H9 (cell line): ENCODE data around the gene RLN1. TPM values are rescaled to one million over a fixed set of nuclear protein-coding genes. Genes with fewer than 3 reads are reported as not detected.

Source experiments
- DNase-seq: peaks from one replicate; pipeline ENCODE4 v3.0.0-alpha.2; 2017
- H2AFZ ChIP-seq: one replicate; pipeline ENCODE4 v1.6.1; 2013; ENCODE audit warnings: mild to moderate bottlenecking, low read length, control low read depth, moderate library complexity
- H2AK5ac ChIP-seq: 2 replicates; pipeline ENCODE4 v1.6.1; 2013; ENCODE audit warnings: low read length, control low read depth, mixed read lengths; ENCODE audit not compliant: insufficient read length
- H2BK120ac ChIP-seq: one replicate; pipeline ENCODE4 v1.6.1; 2013; ENCODE audit warnings: low read depth, mild to moderate bottlenecking, low read length, control low read depth, inconsistent platforms; ENCODE audit not compliant: poor library complexity, severe bottlenecking
- H2BK12ac ChIP-seq: 2 replicates; pipeline ENCODE4 v1.6.1; 2013; ENCODE audit warnings: low read length, control low read depth, mixed read lengths, low read depth; ENCODE audit not compliant: insufficient read length
- H2BK15ac ChIP-seq: 2 replicates; pipeline ENCODE4 v1.6.1; 2013; ENCODE audit warnings: low read depth, low read length, control low read depth
- H2BK20ac ChIP-seq: one replicate; pipeline ENCODE4 v1.6.1; 2013; ENCODE audit warnings: low read depth, mild to moderate bottlenecking, low read length, control low read depth, inconsistent platforms; ENCODE audit not compliant: poor library complexity, severe bottlenecking
- H2BK5ac ChIP-seq: 2 replicates; pipeline ENCODE4 v1.6.1; 2013; ENCODE audit warnings: low read length, control low read depth, mixed read lengths; ENCODE audit not compliant: insufficient read length
- H3K14ac ChIP-seq: 2 replicates; pipeline ENCODE4 v1.6.1; 2013; ENCODE audit warnings: low read length, control low read depth; ENCODE audit not compliant: insufficient read depth
- H3K18ac ChIP-seq: 2 replicates; pipeline ENCODE4 v1.6.1; 2013; ENCODE audit warnings: low read depth, mild to moderate bottlenecking, mixed read lengths, low read length, control low read depth; ENCODE audit not compliant: insufficient read length
- H3K23ac ChIP-seq: 2 replicates; pipeline ENCODE4 v1.6.1; 2013; ENCODE audit warnings: low read length, control low read depth, mixed read lengths, low read depth; ENCODE audit not compliant: insufficient read length
- H3K23me2 ChIP-seq: 2 replicates; pipeline ENCODE4 v1.6.1; 2013; ENCODE audit warnings: low read depth, mild to moderate bottlenecking, mixed read lengths, low read length, control low read depth; ENCODE audit not compliant: insufficient read length, poor library complexity, severe bottlenecking
- H3K27ac ChIP-seq: 2 replicates; pipeline ENCODE4 v1.5.1; 2013; ENCODE audit warnings: low read length, control low read depth, mixed read lengths, low read depth; ENCODE audit not compliant: insufficient read length
- H3K27me3 ChIP-seq: 2 replicates; pipeline ENCODE4 v1.6.1; 2013; ENCODE audit warnings: low read length, control low read depth, inconsistent platforms; ENCODE audit not compliant: insufficient read depth
- H3K4ac ChIP-seq: 2 replicates; pipeline ENCODE4 v1.6.1; 2013; ENCODE audit warnings: low read depth, mild to moderate bottlenecking, control low read depth, inconsistent platforms, low read length, moderate library complexity
- H3K4me1 ChIP-seq: 2 replicates; pipeline ENCODE4 v1.6.1; 2013; ENCODE audit warnings: low read length, control low read depth, inconsistent platforms; ENCODE audit not compliant: insufficient read depth
- H3K4me2 ChIP-seq: 2 replicates; pipeline ENCODE4 v1.6.1; 2013; ENCODE audit warnings: low read length, control low read depth, mixed read lengths; ENCODE audit not compliant: insufficient read length, insufficient read depth
- H3K56ac ChIP-seq: 2 replicates; pipeline ENCODE4 v1.6.1; 2013; ENCODE audit warnings: low read depth, mild to moderate bottlenecking, mixed read lengths, low read length, control low read depth; ENCODE audit not compliant: insufficient read length
- H3K79me1 ChIP-seq: 2 replicates; pipeline ENCODE4 v1.6.1; 2013; ENCODE audit warnings: low read depth, mild to moderate bottlenecking, moderate library complexity, low read length, control low read depth, inconsistent platforms; ENCODE audit not compliant: insufficient read depth, poor library complexity, severe bottlenecking
- H3K79me2 ChIP-seq: 2 replicates; pipeline ENCODE4 v1.6.1; 2013; ENCODE audit warnings: low read length, control low read depth, inconsistent platforms; ENCODE audit not compliant: insufficient read depth
- H3K9ac ChIP-seq: 2 replicates; pipeline ENCODE4 v1.6.1; 2013; ENCODE audit warnings: low read length, control low read depth, mixed read lengths; ENCODE audit not compliant: insufficient read length; ENCODE audit errors: extremely low read depth
- H3K9me3 ChIP-seq: one replicate; pipeline ENCODE4 v1.6.1; 2013; ENCODE audit warnings: low read depth, low read length, inconsistent platforms; ENCODE audit not compliant: control insufficient read depth
- H3T11ph ChIP-seq: one replicate; pipeline ENCODE4 v1.6.1; 2013; ENCODE audit warnings: mild to moderate bottlenecking, low read length, control low read depth, inconsistent platforms
- H4K20me1 ChIP-seq: one replicate; pipeline ENCODE4 v1.6.1; 2013; ENCODE audit not compliant: control insufficient read depth, insufficient read length, insufficient read depth
- H4K5ac ChIP-seq: 2 replicates; pipeline ENCODE4 v1.6.1; 2013; ENCODE audit warnings: low read depth, mild to moderate bottlenecking, mixed read lengths, low read length, control low read depth; ENCODE audit not compliant: insufficient read length
- H4K8ac ChIP-seq: replicated peaks from 2 replicates; pipeline ENCODE4 v1.6.1; 2013; ENCODE audit warnings: low read length, control low read depth, mixed read lengths, low read depth; ENCODE audit not compliant: insufficient read length
- H4K91ac ChIP-seq: 2 replicates; pipeline ENCODE4 v1.6.1; 2013; ENCODE audit warnings: low read depth, mild to moderate bottlenecking, moderate library complexity, mixed read lengths, low read length, control low read depth; ENCODE audit not compliant: insufficient read length
- H3K27ac Mint-ChIP-seq, 3 experiments: 2 replicates in 2 of 3; 3 replicates in 1 of 3; pipeline ENCODE4 v1.8.0; 2020 to 2021; ENCODE audit warnings: mixed read lengths in 3 of 3, mild to moderate bottlenecking in 1 of 3, moderate library complexity in 1 of 3
- H3K27me3 Mint-ChIP-seq: 2 replicates; pipeline ENCODE4 v1.8.0; 2021; ENCODE audit warnings: low read depth, mild to moderate bottlenecking, moderate library complexity, mixed read lengths
- H3K36me3 Mint-ChIP-seq, 3 experiments: 2 replicates in 2 of 3; 3 replicates in 1 of 3; pipeline ENCODE4 v1.8.0; 2020 to 2021; ENCODE audit warnings: low read depth in 3 of 3, mixed read lengths in 3 of 3; ENCODE audit not compliant: insufficient read depth in 1 of 3
- H3K4me1 Mint-ChIP-seq, 2 experiments: 2 replicates each; pipeline ENCODE4 v1.8.0; 2020; ENCODE audit warnings: mixed read lengths in 2 of 2
- H3K4me3 Mint-ChIP-seq, 2 experiments: 2 replicates in 1 of 2; 3 replicates in 1 of 2; pipeline ENCODE4 v1.8.0; 2020 to 2021; ENCODE audit warnings: mild to moderate bottlenecking in 2 of 2, mixed read lengths in 2 of 2, moderate library complexity in 1 of 2
- H3K9me3 Mint-ChIP-seq, 2 experiments: 2 replicates in 1 of 2; 3 replicates in 1 of 2; pipeline ENCODE4 v1.8.0; 2020; ENCODE audit warnings: mild to moderate bottlenecking in 2 of 2, mixed read lengths in 2 of 2, moderate library complexity in 1 of 2
- WGBS: extraction: QIAGEN DNeasy Blood & Tissue Kit; methylation state at CpG from one replicate; pipeline ENCODE4 v1.1.7; 2013; ENCODE audit warnings: missing lambda C conversion rate, low lambda C conversion rate, mixed read lengths; ENCODE audit not compliant: insufficient read length; ENCODE audit errors: extremely low coverage; 5-methylcytosine and 5-hydroxymethylcytosine counted together
- total RNA-seq: library from RNA; stranded (reverse); gene quantifications from 2 replicates; pipeline ENCODE4 v1.2.1, GENCODE V29; 2021
- TF ChIP-seq, protein P1 (sequence below): fragments of 200-600 bp; sonication (generic); conservative IDR thresholded peaks from 3 replicates; pipeline ENCODE4 v1.8.0; 2021; ENCODE audit warnings: antibody characterized with exemption, mild to moderate bottlenecking

The RLN1 gene
- total RNA-seq, 1 experiment from 2014 or later: 0.52 TPM

DNA sequence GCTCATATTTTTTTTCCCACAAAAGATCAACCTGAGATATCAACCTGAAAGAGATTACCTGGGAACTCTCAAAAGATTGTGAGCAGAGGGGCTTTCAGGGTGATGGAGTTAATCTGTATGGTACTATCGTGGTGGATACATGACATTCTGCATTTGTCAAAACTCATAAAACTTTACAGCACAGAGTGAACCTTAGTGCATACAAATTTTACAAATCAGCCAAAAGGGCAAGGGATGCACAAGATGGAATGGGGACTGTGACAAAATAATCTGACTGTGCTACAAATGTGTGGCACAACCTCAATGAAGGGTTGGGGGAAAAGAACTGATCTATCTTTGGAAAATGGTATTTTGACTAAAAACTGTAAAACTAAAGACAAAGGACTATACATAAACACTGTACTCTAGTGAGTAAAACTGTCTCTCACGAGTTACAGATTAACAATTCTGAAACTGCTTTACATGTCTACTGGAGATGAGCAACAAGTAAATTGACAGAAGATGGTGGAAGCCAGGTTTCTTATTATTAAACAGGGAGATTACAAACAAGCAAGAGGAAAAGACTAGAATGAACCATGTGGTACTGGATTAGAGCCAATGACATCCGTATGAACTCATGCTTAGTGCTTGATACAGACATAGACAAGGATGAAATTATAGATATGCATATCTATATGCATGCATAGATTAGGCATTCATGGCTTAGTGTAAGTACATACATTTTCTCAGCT lies 24.8 kb upstream of the RLN1 start:
- Histone ChIP-seq H4K5ac (no peak overlapping the region), H3K4ac (no peak overlapping the region), H3K27me3 (no peaks in the 10 kb centered on the region), H3T11ph (no peak overlapping the region), H3K9ac (no peak overlapping the region), H3K23me2 (no peaks in the 10 kb centered on the region), H4K8ac (no peak overlapping the region), H2BK15ac (no peak overlapping the region), H4K91ac (no peak overlapping the region), H2AK5ac (no peak overlapping the region), H3K56ac (no peak overlapping the region), H2BK120ac (no peak overlapping the region), H3K14ac (no peak overlapping the region), H3K9me3 (no peaks in the 10 kb centered on the region), H3K4me2 (no peak overlapping the region), H3K18ac (no peak overlapping the region), H3K23ac (no peak overlapping the region), H4K20me1 (no peaks in the 10 kb centered on the region), H3K4me1 (no peaks in the 10 kb centered on the region), H3K79me1 (no peaks in the 10 kb centered on the region), H2BK5ac (no peak overlapping the region), H2AFZ (no peak overlapping the region), H2BK12ac (no peak overlapping the region), H3K79me2 (no peaks in the 10 kb centered on the region), H3K27ac (no peak overlapping the region), H2BK20ac (no peak overlapping the region)
- TF ChIP-seq, protein P1, sequence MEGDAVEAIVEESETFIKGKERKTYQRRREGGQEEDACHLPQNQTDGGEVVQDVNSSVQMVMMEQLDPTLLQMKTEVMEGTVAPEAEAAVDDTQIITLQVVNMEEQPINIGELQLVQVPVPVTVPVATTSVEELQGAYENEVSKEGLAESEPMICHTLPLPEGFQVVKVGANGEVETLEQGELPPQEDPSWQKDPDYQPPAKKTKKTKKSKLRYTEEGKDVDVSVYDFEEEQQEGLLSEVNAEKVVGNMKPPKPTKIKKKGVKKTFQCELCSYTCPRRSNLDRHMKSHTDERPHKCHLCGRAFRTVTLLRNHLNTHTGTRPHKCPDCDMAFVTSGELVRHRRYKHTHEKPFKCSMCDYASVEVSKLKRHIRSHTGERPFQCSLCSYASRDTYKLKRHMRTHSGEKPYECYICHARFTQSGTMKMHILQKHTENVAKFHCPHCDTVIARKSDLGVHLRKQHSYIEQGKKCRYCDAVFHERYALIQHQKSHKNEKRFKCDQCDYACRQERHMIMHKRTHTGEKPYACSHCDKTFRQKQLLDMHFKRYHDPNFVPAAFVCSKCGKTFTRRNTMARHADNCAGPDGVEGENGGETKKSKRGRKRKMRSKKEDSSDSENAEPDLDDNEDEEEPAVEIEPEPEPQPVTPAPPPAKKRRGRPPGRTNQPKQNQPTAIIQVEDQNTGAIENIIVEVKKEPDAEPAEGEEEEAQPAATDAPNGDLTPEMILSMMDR: no peak
- Mint-ChIP-seq H3K27me3 (no peaks in the 10 kb centered on the region), H3K36me3 (no peaks in the 10 kb centered on the region), H3K4me3 (no peak overlapping the region), H3K27ac (no peak overlapping the region), H3K9me3 (no peaks in the 10 kb centered on the region), H3K4me1 (peaks cover 0 to 4% of the 10 kb centered on the region in 2 experiments; a peak in 2 of 4 replicates)
- WGBS: no CpG with 5 or more reads among the region's 3 CpGs
- DNase-seq: no peak
